K562 (cell line): ENCODE results near the gene KIF19. TPM values are rescaled to one million over a fixed set of nuclear protein-coding genes. Genes with fewer than 3 reads are reported as not detected.

ENCODE experiments used
- BACH1 ChIP-seq: fragments of 200-800 bp; sonication (Bioruptor generic); IDR thresholded peaks from 2 replicates; pipeline ENCODE4 v1.6.1; 2016; ENCODE audit warnings: missing genetic modification characterization, missing compliant biosample characterization
- FOXA3 ChIP-seq, 2 experiments: fragments of 450-650 bp in 1 of 2; sonication (generic) in 1 of 2; formaldehyde crosslinking; IDR thresholded peaks in 1 of 2; conservative IDR thresholded peaks in 1 of 2; 2 replicates each; pipeline versions ENCODE4 v1.4.0 to v1.8.0; 2020 to 2022; ENCODE audit warnings: mild to moderate bottlenecking in 2 of 2, missing genetic modification reagents in 1 of 2
- FOXJ2 ChIP-seq: fragments of 200-800 bp; sonication (Bioruptor generic); IDR thresholded peaks from 2 replicates; pipeline ENCODE4 v1.6.1; 2016; ENCODE audit warnings: missing genetic modification characterization, missing compliant biosample characterization
- KDM4B ChIP-seq, 2 experiments: fragments of 450-650 bp in 1 of 2; sonication (generic) in 1 of 2; IDR thresholded peaks; 2 replicates each; pipeline ENCODE4 v1.6.1; 2016 to 2017; ENCODE audit warnings: borderline replicate concordance in 2 of 2, antibody characterized with exemption in 1 of 2, low read depth in 1 of 2, mild to moderate bottlenecking in 1 of 2
- OTX1 ChIP-seq: fragments of 450-650 bp; formaldehyde crosslinking; IDR thresholded peaks from 2 replicates; pipeline ENCODE4 v1.4.0; 2022; ENCODE audit warnings: mild to moderate bottlenecking
- RBFOX2 ChIP-seq: fragments of 200-400 bp; formaldehyde crosslinking; IDR thresholded peaks from 2 replicates; pipeline ENCODE4 v1.6.1; 2017; ENCODE audit warnings: low read depth, mild to moderate bottlenecking, low read length, moderate library complexity
- SRSF3 ChIP-seq: fragments of 200-400 bp; formaldehyde crosslinking; IDR thresholded peaks from 2 replicates; pipeline ENCODE4 v1.6.1; 2016; ENCODE audit warnings: mild to moderate bottlenecking, low read length, moderate library complexity; ENCODE audit not compliant: insufficient read depth
- TRIM24 ChIP-seq, 2 experiments: fragments of 450-650 bp; IDR thresholded peaks; 2 replicates each; pipeline ENCODE4 v1.6.1; 2016
- polyA plus RNA-seq, 8 experiments: library from polyadenylated mRNA; depleted of rRNA in 4 of 8; stranded (reverse) in 5 of 8; unstranded in 3 of 8; fragments of >200 nt; fragmentation: Nextera tagmentation in 2 of 8; fragmentation: Illumina TruSeq in 1 of 8; extraction: Ambion mirVana in 2 of 8; extraction: Trizol in 1 of 8; gene quantifications; 2 replicates each; pipeline versions ENCODE4 v1.2.1 to v1.2.3, GENCODE V29; 2011 to 2014; ENCODE audit warnings: inconsistent platforms in 1 of 8, missing spikeins in 1 of 8
- total RNA-seq, 7 experiments: library from RNA; depleted of rRNA in 6 of 7; stranded (reverse); fragments of >200 nt in 6 of 7; fragmentation: Illumina TruSeq in 2 of 7; extraction: Trizol in 2 of 7; gene quantifications; 2 replicates each; pipeline versions ENCODE4 v1.2.1 to v1.2.3, GENCODE V29; 2011 to 2021; ENCODE audit warnings: low replicate concordance in 1 of 7
- TF ChIP-seq, protein P1 (sequence below): sonication (generic); formaldehyde crosslinking; IDR thresholded peaks from 2 replicates; pipeline ENCODE4 v1.4.0; 2020; ENCODE audit warnings: mild to moderate bottlenecking, missing genetic modification reagents
- TF ChIP-seq, protein P2 (sequence below): fragments of 250-450 bp; sonication (Bioruptor Pico); IDR thresholded peaks from 2 replicates; pipeline ENCODE4 v1.4.0; 2020; ENCODE audit warnings: mild to moderate bottlenecking, moderate library complexity

Gene KIF19
- total and polyA plus RNA-seq, 9 of the 15 experiments (the other 6 are each of a cell fraction or from before 2014, with no cell fraction given): 0.10 TPM; not detected in 8

DNA sequence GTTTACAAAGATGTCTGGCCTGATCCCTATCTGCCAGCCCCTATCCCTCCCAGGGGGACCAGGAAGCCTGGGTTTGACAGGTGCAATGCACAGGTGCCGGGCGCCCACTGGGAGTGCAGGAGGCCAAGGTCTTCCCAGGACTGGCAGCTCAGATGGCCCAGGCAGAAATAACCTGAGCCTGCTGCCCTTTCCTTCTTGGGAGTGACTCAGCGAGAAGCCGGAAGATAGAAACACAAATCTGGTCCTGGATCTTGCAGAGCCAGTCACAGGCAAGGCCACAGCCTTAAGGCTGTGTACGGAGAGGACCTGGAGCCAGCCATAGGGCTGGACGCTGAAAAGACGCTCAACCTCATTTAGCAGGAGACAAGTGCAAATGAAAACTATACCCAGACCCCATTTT is 69.0 kb downstream of the KIF19 start (continued):
- TF ChIP-seq, protein P1, sequence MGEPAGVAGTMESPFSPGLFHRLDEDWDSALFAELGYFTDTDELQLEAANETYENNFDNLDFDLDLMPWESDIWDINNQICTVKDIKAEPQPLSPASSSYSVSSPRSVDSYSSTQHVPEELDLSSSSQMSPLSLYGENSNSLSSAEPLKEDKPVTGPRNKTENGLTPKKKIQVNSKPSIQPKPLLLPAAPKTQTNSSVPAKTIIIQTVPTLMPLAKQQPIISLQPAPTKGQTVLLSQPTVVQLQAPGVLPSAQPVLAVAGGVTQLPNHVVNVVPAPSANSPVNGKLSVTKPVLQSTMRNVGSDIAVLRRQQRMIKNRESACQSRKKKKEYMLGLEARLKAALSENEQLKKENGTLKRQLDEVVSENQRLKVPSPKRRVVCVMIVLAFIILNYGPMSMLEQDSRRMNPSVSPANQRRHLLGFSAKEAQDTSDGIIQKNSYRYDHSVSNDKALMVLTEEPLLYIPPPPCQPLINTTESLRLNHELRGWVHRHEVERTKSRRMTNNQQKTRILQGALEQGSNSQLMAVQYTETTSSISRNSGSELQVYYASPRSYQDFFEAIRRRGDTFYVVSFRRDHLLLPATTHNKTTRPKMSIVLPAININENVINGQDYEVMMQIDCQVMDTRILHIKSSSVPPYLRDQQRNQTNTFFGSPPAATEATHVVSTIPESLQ (CRISPR knock-in tag): no peak
- TF ChIP-seq RBFOX2 (no peak), BACH1 (tag) (no peak), FOXA3 (CRISPR knock-in tag; conservative IDR thresholded peaks at IDR 0.05 in 1 of 2, IDR thresholded peaks at IDR 0.05 in 1 of 2) (no peak), KDM4B (IDR thresholded peaks at IDR 0.05; ENCODE audit: borderline replicate concordance in 2 of 2, low read depth in 1 of 2) (no peak), TRIM24 (IDR thresholded peaks at IDR 0.05) (no peak), OTX1 (CRISPR knock-in tag) (no peak), SRSF3 (no peak), FOXJ2 (no peak)
- TF ChIP-seq, protein P2, sequence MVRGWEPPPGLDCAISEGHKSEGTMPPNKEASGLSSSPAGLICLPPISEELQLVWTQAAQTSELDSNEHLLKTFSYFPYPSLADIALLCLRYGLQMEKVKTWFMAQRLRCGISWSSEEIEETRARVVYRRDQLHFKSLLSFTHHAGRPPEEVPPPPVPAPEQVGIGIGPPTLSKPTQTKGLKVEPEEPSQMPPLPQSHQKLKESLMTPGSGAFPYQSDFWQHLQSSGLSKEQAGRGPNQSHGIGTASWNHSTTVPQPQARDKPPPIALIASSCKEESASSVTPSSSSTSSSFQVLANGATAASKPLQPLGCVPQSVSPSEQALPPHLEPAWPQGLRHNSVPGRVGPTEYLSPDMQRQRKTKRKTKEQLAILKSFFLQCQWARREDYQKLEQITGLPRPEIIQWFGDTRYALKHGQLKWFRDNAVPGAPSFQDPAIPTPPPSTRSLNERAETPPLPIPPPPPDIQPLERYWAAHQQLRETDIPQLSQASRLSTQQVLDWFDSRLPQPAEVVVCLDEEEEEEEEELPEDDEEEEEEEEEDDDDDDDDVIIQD (CRISPR knock-in tag): no peak
